GM23338 (cell line): ENCODE measurements around the gene PUM2. TPM values are rescaled to one million over a fixed set of nuclear protein-coding genes. Genes with fewer than 3 reads are reported as not detected.

Source experiments
- ATAC-seq: fragments of 200-7000 bp; cut with Tn5 transposase; 3 replicates; pipeline ENCODE4 v1.9.1; 2020
- DNase-seq: peaks from one replicate; pipeline ENCODE4 v3.0.0-alpha.2; 2015; ENCODE audit warnings: low spot score
- H2AFZ ChIP-seq: fragments of 200-600 bp; sonication (generic); 2 replicates; pipeline ENCODE4 v1.8.0; 2016; ENCODE audit warnings: antibody characterized with exemption, mild to moderate bottlenecking, moderate library complexity
- H3F3A ChIP-seq: fragments of 200-600 bp; sonication (generic); replicated peaks from 2 replicates; pipeline ENCODE4 v1.8.0; 2017; ENCODE audit warnings: antibody characterized with exemption, mixed run types, low read depth
- H3K27ac ChIP-seq: fragments of 200-600 bp; sonication (generic); 2 replicates; pipeline ENCODE4 v1.6.1; 2016; ENCODE audit warnings: low read depth
- H3K27me3 ChIP-seq: fragments of 200-600 bp; sonication (generic); 2 replicates; pipeline ENCODE4 v1.8.0; 2016; ENCODE audit warnings: mild to moderate bottlenecking, mixed run types, moderate library complexity; ENCODE audit not compliant: insufficient read depth
- H3K36me3 ChIP-seq: fragments of 200-600 bp; sonication (generic); 2 replicates; pipeline ENCODE4 v1.8.0; 2016; ENCODE audit warnings: mild to moderate bottlenecking; ENCODE audit not compliant: insufficient read depth
- H3K4me1 ChIP-seq: fragments of 200-600 bp; sonication (generic); 2 replicates; pipeline ENCODE4 v1.8.0; 2016; ENCODE audit warnings: mild to moderate bottlenecking, moderate library complexity; ENCODE audit not compliant: insufficient read depth
- H3K4me2 ChIP-seq: fragments of 200-600 bp; sonication (generic); 2 replicates; pipeline ENCODE4 v1.7.1; 2017; ENCODE audit warnings: mixed run types
- H3K4me3 ChIP-seq: fragments of 200-600 bp; sonication (generic); 2 replicates; pipeline ENCODE4 v1.6.1; 2016; ENCODE audit warnings: mixed run types
- H3K79me2 ChIP-seq: fragments of 200-600 bp; sonication (generic); replicated peaks from 2 replicates; pipeline ENCODE4 v1.8.0; 2017; ENCODE audit warnings: mild to moderate bottlenecking; ENCODE audit not compliant: insufficient read depth
- H3K9me2 ChIP-seq: fragments of 200-600 bp; sonication (generic); 2 replicates; pipeline ENCODE4 v1.8.0; 2017; ENCODE audit not compliant: insufficient read depth
- H4K20me1 ChIP-seq: fragments of 200-600 bp; sonication (generic); replicated peaks from 2 replicates; pipeline ENCODE4 v1.8.0; 2017; ENCODE audit warnings: mild to moderate bottlenecking; ENCODE audit not compliant: insufficient read depth
- H3K27ac Mint-ChIP-seq: 2 replicates; pipeline ENCODE4 v1.8.0; 2020; ENCODE audit warnings: inconsistent platforms, mild to moderate bottlenecking, moderate library complexity, mixed read lengths
- H3K27me3 Mint-ChIP-seq: 3 replicates; pipeline ENCODE4 v1.8.0; 2022; ENCODE audit warnings: low read depth, mild to moderate bottlenecking, moderate library complexity, mixed read lengths, inconsistent platforms; ENCODE audit not compliant: insufficient read depth, poor library complexity
- H3K36me3 Mint-ChIP-seq: 3 replicates; pipeline ENCODE4 v1.8.0; 2021; ENCODE audit warnings: low read depth, mild to moderate bottlenecking, inconsistent platforms, moderate library complexity, mixed read lengths
- H3K4me1 Mint-ChIP-seq: 3 replicates; pipeline ENCODE4 v1.8.0; 2020; ENCODE audit warnings: mild to moderate bottlenecking, inconsistent platforms, mixed read lengths
- H3K4me3 Mint-ChIP-seq: 3 replicates; pipeline ENCODE4 v1.8.0; 2021; ENCODE audit warnings: moderate library complexity, mild to moderate bottlenecking, inconsistent platforms, mixed read lengths
- H3K9me3 Mint-ChIP-seq: 3 replicates; pipeline ENCODE4 v1.8.0; 2020; ENCODE audit warnings: moderate library complexity, mild to moderate bottlenecking, inconsistent platforms, mixed read lengths
- CREB1 ChIP-seq: fragments of 250-450 bp; sonication (Bioruptor Pico); IDR thresholded peaks from 2 replicates; pipeline ENCODE4 v1.5.0; 2020; ENCODE audit warnings: low read depth, mild to moderate bottlenecking, moderate library complexity
- EZH2 ChIP-seq: fragments of 200-600 bp; sonication (generic); IDR thresholded peaks from one replicate; pipeline ENCODE4 v1.8.0; 2017; ENCODE audit warnings: antibody characterized with exemption, mild to moderate bottlenecking, low read depth; ENCODE audit not compliant: unreplicated experiment
- EZH2phosphoT487 ChIP-seq: fragments of 200-600 bp; sonication (generic); IDR thresholded peaks from one replicate; pipeline ENCODE4 v1.8.1; 2018; ENCODE audit warnings: antibody characterized with exemption; ENCODE audit not compliant: unreplicated experiment
- NANOG ChIP-seq: IDR thresholded peaks from 2 replicates; pipeline ENCODE4 v1.6.1; 2016; ENCODE audit warnings: antibody characterized with exemption, borderline replicate concordance
- POLR2AphosphoS5 ChIP-seq: IDR thresholded peaks from 2 replicates; pipeline ENCODE4 v1.6.1; 2016; ENCODE audit warnings: antibody characterized with exemption, low read depth
- STAT1 ChIP-seq: IDR thresholded peaks from one replicate; pipeline ENCODE4 v1.6.1; 2016; ENCODE audit warnings: antibody characterized with exemption; ENCODE audit not compliant: unreplicated experiment
- ZNF114 ChIP-seq: fragments of 250-450 bp; sonication (Bioruptor Pico); IDR thresholded peaks from 2 replicates; pipeline ENCODE4 v1.5.0; 2020; ENCODE audit warnings: mild to moderate bottlenecking, moderate library complexity
- ZNF331 ChIP-seq: fragments of 250-450 bp; sonication (Bioruptor Pico); IDR thresholded peaks from 2 replicates; pipeline ENCODE4 v1.5.0; 2020; ENCODE audit warnings: low read depth, mild to moderate bottlenecking, moderate library complexity
- polyA plus RNA-seq: library from polyadenylated mRNA; unstranded; fragments of >200 nt; fragmentation: Nextera tagmentation; extraction: Ambion mirVana; gene quantifications from 2 replicates; pipeline ENCODE4 v1.2.1, GENCODE V29; 2016
- total RNA-seq: library from RNA; depleted of rRNA; stranded (reverse); fragments of >200 nt; shearing (Covaris generic); gene quantifications from 2 replicates; pipeline ENCODE4 v1.2.3, GENCODE V29; 2014
- TF ChIP-seq, protein P1 (sequence below), 2 experiments: fragments of 200-600 bp in 1 of 2; sonication (generic) in 1 of 2; conservative IDR thresholded peaks; 2 replicates each; pipeline versions ENCODE4 v1.5.1 to v1.6.1; 2016 to 2017; ENCODE audit warnings: antibody characterized with exemption in 2 of 2, low read depth in 2 of 2, mild to moderate bottlenecking in 2 of 2, moderate library complexity in 1 of 2
- TF ChIP-seq, protein P2 (sequence below): IDR thresholded peaks from one replicate; pipeline ENCODE4 v1.6.1; 2018; ENCODE audit warnings: antibody characterized with exemption; ENCODE audit not compliant: unreplicated experiment

Gene PUM2
- total and polyA plus RNA-seq, 2 experiments from 2014 or later, result 29.9 to 94.1 TPM

DNA sequence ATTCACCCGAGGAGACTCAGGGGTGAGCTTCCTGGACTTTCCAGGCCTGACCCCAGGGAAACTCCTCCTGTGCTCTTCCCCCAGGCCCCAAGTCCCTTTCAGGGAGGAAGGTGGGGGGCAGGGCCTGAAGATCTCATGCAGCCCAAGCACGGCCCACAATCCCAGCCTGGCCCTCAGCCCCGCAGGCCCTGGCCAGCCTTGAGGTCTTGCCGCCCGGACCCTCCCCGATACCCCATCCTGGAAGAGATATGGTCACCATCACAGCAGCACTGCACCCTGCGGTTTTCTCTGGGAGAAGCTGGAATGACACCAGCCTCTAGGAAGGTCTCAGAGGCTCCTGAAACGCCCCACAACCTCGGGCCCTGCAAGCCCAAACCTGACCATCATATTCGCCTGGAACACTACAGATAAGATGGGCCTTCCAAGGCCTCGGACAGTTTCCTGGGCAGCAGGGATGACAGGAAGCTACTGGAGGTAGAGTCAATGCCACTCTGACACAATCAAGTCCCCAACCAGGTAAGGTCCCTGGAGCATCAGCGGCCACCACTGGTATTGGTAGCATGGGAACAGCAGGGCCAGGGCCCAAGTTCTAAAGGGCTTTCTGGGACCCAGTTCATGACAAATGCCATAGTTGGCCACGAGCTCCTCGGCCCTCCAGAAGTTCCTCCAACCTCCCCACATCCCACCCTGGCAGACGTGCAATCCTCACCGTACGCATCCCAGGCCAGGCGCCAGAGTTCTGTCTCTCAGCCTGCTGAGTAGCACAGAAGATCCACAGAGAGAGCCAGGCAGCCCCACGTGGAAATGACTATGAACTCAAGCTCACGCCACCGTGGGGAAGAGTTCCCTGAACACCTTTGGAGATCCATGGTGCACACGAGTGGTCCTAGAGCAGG, 134.3 kb downstream of the PUM2 start:
- H3K4me3 ChIP-seq, result no peak overlapping the region
- no peaks in the 10 kb centered on the region for H3K36me3 ChIP-seq
- Mint-ChIP-seq H3K36me3 (peaks cover 18% of the 10 kb centered on the region), H3K27me3 (peaks cover 5% of the 10 kb centered on the region), H3K9me3 (no peaks in the 10 kb centered on the region), H3K4me1 (peaks cover 50% of the 10 kb centered on the region), H3K27ac (no peak overlapping the region), H3K4me3 (no peak overlapping the region)
- H3K9me2 ChIP-seq, result no peaks in the 10 kb centered on the region
- peaks cover 85% of the 10 kb centered on the region for H3K79me2 ChIP-seq
- H3K27ac ChIP-seq, result no peak overlapping the region
- ATAC-seq (no peak), DNase-seq (no peak)
- no peaks in the 10 kb centered on the region for H3K27me3 ChIP-seq
- peaks cover 14% of the 10 kb centered on the region; the same call in 1 of the 2 replicates for H3K4me1 ChIP-seq
- H2AFZ ChIP-seq, result no peak overlapping the region
- H3F3A ChIP-seq, result no peaks in the 10 kb centered on the region
- peaks cover 3% of the 10 kb centered on the region; the same call in 1 of the 2 replicates for H4K20me1 ChIP-seq
- H3K4me2 ChIP-seq, result no peak overlapping the region
- TF ChIP-seq ZNF331 (CRISPR knock-in tag) (no peak), NANOG (no peak), EZH2 (no peak), CREB1 (no peak), POLR2AphosphoS5 (no peak), EZH2phosphoT487 (no peak)

DNA sequence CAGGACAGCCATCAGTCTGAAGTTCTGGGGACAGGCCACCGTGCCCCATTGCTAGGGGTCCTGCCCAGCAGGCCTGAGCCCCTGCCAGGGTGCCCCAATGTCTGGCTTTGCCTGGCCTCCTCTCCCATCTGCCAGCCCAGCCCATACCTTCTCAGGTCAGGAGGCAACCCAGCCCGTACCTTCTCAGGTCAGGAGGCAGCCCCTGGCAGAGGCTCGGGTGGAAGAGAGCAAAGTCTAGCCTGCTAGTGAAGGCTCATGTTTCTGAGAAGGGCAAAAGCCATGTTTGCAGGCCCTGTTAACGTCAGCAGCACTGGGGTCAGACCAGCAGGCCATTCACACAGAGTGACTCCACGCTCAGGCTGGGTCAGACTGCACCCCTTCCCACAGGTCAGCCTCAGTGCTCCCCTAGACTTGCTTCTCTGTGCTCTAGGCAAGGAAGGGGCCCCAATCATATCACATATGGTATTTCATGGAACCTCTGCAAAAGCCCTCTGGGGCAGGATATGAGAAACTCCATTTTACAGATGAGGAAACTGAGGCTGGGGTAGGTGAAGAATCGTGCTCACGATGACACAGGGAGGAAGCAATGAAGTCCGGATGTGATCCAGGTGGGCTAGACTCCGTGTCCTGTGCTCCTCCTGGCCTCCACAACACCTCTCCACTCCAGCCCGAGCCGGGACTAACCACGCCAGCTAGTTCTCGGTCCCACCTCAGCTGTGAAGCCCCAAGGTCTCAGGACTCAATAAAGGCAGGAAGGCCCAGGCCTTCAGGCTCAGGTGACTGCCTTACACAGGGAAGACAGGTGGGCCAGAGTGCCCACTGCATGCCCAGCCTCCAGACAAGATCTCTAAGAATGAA, 135.2 kb downstream of the PUM2 start:
- H3K4me3 Mint-ChIP-seq, result no peak overlapping the region
- no peak overlapping the region for H2AFZ ChIP-seq
- H3K4me3 ChIP-seq, result no peak overlapping the region
- DNase-seq (no peak), ATAC-seq (no peak)
- no peaks in the 10 kb centered on the region for H3K27me3 ChIP-seq
- H3K4me2 ChIP-seq, result no peak overlapping the region
- 0 out of 2 replicates have a peak, but pooled peaks cover 10% of the 10 kb centered on the region for H3K4me1 ChIP-seq
- H3K27ac Mint-ChIP-seq, result no peak overlapping the region
- H3K9me2 ChIP-seq, result no peaks in the 10 kb centered on the region
- peaks cover 77% of the 10 kb centered on the region for H3K79me2 ChIP-seq
- H3K36me3 Mint-ChIP-seq, result peaks cover 16% of the 10 kb centered on the region
- no peaks in the 10 kb centered on the region for H3K9me3 Mint-ChIP-seq
- H3K36me3 ChIP-seq, result no peaks in the 10 kb centered on the region
- H3K27me3 Mint-ChIP-seq, result peaks cover 5% of the 10 kb centered on the region
- no peak overlapping the region for H3K27ac ChIP-seq
- H4K20me1 ChIP-seq, result peaks cover 3% of the 10 kb centered on the region; the same call in 1 of the 2 replicates
- TF ChIP-seq EZH2 (no peak), STAT1 (no peak), ZNF114 (CRISPR knock-in tag) (no peak)
- TF ChIP-seq, protein P1, sequence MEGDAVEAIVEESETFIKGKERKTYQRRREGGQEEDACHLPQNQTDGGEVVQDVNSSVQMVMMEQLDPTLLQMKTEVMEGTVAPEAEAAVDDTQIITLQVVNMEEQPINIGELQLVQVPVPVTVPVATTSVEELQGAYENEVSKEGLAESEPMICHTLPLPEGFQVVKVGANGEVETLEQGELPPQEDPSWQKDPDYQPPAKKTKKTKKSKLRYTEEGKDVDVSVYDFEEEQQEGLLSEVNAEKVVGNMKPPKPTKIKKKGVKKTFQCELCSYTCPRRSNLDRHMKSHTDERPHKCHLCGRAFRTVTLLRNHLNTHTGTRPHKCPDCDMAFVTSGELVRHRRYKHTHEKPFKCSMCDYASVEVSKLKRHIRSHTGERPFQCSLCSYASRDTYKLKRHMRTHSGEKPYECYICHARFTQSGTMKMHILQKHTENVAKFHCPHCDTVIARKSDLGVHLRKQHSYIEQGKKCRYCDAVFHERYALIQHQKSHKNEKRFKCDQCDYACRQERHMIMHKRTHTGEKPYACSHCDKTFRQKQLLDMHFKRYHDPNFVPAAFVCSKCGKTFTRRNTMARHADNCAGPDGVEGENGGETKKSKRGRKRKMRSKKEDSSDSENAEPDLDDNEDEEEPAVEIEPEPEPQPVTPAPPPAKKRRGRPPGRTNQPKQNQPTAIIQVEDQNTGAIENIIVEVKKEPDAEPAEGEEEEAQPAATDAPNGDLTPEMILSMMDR (conservative IDR thresholded peaks at IDR 0.05; ENCODE audit: low read depth in 2 of 2), result no peak
- TF ChIP-seq, protein P2, sequence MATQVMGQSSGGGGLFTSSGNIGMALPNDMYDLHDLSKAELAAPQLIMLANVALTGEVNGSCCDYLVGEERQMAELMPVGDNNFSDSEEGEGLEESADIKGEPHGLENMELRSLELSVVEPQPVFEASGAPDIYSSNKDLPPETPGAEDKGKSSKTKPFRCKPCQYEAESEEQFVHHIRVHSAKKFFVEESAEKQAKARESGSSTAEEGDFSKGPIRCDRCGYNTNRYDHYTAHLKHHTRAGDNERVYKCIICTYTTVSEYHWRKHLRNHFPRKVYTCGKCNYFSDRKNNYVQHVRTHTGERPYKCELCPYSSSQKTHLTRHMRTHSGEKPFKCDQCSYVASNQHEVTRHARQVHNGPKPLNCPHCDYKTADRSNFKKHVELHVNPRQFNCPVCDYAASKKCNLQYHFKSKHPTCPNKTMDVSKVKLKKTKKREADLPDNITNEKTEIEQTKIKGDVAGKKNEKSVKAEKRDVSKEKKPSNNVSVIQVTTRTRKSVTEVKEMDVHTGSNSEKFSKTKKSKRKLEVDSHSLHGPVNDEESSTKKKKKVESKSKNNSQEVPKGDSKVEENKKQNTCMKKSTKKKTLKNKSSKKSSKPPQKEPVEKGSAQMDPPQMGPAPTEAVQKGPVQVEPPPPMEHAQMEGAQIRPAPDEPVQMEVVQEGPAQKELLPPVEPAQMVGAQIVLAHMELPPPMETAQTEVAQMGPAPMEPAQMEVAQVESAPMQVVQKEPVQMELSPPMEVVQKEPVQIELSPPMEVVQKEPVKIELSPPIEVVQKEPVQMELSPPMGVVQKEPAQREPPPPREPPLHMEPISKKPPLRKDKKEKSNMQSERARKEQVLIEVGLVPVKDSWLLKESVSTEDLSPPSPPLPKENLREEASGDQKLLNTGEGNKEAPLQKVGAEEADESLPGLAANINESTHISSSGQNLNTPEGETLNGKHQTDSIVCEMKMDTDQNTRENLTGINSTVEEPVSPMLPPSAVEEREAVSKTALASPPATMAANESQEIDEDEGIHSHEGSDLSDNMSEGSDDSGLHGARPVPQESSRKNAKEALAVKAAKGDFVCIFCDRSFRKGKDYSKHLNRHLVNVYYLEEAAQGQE, result no peak
- no peaks in the 10 kb centered on the region for H3F3A ChIP-seq
- H3K4me1 Mint-ChIP-seq, result peaks cover 44% of the 10 kb centered on the region
